GM18508 (cell line): Measurements from ENCODE around the gene MEAF6.

ENCODE experiments used
- ATAC-seq: cut with Tn5 transposase; IDR thresholded peaks from one replicate; pipeline ENCODE4 v1.9.1; 2021; ENCODE audit warnings: moderate number of reproducible peaks; ENCODE audit not compliant: insufficient read depth, unreplicated experiment

MEAF6 gene

DNA sequence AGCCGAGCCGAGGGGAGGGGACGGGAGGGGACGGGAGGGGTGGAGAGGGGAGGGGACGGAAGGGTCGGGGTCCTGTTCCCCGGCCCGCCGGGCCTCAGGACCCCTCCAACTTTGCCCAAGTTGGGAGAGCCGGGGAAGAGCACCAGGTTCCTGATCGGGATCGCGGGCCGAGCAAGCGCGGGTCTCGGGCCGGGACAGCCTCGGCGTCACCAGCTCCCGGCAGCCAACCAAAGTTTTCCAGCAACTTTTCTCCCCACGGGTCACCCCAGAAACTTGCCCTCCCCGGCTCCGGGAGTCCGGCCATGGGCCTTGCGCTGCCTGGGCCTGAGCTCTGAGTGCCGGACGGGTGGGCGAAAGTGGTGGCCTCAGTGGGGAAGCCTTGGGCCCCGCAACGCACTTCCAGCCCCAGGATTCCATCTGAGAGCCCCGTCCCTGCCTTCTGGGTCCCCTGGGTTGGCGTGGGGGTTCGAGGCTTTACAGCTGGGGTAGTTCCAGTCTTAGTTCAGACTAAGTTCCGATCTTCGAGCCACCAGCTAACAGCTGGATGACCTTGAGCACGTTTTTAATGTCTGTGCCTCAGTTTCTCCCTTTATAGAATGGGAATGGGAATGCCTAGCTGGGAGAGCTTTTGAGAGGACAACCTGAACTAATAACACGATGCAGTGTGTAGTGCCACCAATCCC lies 39.7 kb downstream of the MEAF6 start:
- ATAC-seq: no peak

DNA sequence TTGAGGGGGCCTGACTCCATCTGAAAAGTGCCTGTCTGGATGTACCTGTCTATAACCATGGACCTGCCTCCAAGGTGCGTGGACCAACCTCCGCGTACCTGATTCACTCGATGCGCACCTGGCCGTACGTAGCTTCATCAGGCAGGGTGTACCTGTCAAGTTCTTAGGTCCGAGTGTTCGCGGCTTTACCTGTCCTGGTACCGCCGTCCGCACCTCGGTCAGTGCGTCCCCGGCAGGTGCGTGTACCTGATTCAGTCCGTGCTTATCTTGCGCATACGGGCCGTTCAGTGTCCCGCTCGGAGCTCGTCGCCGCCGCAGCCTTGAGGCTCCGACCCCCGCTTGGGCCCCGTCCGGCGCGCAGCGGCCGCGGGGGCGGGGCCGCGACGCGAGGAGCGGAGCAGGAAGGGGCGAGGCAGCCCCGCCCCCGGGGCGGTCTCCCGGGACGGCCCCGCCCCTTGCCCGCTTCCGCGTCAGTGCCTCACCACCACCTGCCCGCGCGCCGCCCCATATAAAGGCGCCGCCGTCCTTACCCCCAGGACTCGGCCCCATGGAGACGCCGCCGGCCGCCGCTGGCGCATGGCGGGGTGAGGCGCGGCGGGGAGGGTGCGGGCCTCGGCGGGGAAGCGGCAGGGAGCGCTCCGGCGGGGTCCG lies 40.4 kb downstream of the MEAF6 start, which contains the start of gene ZC3H12A:
ZC3H12A (plus strand) TSS at position 535 of the 651 bp plus-strand sequence. CDS start 917 bp downstream, outside the sequence.
- ATAC-seq: no peak

DNA sequence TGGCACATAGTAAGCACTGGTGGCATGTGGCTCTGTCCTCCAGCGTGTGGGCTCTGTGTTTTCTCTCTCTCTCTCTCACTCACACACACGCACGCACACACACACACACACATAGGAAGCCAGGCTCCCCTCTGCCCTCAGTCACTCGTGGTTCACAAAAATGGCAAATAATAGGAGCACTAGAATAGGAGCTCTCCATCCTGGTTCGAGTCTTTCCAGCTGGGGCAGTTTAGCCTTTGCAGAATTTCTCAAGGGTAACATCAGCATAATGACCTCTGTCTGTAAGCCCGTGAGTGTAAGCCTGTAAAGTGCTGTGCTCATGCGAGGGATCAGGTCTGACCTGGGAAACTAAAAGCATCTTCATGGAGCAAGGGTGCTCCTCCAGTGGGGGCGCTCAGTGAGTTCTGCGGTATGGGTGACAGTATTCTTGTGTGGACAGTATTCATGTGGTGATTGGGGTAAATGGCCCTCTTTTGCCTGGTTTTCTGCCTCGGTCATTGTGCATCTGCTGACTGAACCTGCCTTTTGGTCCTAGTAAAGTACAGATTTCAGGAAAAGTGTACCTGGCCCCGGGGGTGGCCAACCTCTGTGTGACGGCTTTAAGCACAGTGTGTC lies 41.0 kb downstream of the MEAF6 start:
- no peak for ATAC-seq

DNA sequence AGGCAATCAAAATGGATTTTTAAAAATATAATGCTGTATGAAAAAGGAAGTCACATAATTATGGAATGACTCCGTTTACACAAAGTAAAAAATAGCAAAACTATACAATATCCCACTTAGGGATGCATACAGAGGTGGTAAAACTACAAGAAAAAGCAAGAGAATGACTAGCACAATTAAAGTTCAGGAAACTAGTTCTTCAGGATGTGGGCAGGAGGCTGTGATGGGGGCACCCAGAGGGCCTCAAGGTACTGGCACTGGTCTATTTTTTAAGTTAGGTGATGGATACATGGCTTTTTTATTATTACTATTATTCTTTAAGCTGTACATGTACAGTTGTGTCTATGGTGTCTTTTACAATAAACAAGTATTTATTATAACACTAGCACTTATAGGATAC lies 41.6 kb downstream of the MEAF6 start:
- no peak for ATAC-seq

DNA sequence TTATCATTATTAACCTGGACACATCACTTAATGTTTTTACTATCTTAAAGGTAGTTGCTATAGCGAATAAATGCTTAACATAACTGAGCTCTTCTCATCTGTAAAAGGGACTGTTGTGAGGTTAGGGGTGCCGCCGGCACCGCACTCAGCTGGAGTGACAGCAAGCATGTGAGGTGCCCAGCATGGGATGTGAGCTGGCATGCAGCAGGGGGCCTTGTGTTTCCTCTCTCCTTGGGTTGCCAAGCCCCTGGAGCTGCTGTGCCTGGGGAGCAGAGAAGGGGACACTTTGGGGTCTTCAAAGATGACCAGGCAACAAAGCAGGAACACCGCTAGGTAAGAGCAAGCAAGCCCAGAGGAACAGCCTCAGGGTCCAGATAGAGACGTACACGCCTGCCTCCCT lies 42.3 kb downstream of the MEAF6 start:
- no peak for ATAC-seq

DNA sequence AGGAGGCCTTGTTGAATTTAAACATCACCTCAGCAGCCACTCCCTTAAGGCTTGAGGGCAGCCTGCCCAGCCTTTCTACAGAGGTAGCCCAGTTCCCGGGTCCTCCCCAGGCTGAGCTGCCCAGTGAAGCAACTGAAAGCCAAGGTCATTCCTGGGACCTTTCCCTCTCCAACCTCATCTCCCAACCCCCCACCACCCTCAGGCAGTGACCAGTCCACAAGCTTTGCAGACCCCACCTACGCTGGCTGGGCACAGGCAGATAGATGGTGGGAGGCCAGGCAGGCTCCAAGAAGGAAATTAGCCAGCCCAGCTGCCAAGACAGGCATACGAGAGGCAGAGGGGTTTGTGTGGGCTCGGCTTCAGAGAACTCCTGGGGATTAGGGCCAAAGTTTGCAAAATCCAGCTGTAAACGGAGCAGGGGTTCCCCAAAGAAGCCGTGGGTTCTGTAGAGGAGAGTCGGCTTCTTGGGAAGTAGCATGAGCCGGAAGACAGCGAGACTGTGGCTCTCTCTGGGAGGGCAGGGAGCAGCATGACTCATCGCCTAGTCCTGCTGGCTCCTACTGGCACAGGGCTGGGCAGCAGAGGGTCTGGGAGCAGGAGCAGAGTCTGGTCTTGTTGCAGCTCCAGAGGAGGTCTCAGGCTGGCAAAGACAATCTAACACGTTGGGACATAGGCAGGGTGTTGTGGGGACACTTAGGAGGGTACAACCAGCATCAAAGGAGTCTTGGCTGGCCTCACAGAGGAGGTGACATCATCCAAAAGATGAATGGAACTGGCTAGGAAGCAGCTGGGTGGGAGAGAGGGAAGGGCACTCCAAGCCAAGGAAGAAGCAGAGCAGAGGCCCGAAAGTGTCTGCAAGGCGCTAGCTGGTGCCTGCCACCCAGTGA lies 43.0 kb downstream of the MEAF6 start:
- no peak for ATAC-seq

DNA sequence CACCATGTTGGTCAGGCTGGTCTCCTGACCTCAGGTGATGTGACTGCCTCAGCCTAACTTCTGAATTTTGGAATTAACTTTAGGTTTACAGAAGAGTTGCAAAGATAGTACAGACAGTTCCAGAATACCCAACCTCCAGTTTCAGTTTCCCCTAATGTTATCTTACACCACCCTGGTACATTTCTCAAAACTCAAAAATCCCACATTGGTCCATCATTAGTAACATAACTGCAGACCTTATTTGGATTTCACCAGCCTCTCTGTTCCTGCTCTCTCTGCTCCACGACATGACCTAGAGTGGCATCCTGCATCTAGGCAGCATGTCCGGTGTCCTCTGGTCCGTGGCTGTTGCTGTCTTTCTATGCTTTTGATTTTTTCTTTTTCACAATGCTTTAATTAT lies 45.2 kb downstream of the MEAF6 start:
- ATAC-seq: no peak

DNA sequence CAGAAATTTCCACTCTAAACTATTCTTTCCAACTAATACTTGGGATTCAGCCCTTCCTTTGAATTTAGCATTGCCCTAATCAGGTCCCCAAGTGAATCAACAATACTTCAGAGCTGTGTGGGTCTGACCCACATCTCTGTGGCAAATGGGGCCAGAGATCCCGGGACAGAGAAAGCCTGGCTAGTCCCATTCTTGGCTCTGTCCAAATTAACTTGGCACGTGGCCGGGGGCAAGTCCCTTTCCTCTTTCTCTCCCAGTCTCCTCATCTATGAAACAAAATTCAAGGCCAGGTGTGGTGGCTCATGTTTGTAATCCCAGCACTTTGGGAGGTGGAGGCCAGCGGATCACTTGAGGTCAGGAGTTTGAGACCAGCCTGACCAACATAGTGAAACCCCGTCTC lies 46.5 kb downstream of the MEAF6 start:
- no peak for ATAC-seq

DNA sequence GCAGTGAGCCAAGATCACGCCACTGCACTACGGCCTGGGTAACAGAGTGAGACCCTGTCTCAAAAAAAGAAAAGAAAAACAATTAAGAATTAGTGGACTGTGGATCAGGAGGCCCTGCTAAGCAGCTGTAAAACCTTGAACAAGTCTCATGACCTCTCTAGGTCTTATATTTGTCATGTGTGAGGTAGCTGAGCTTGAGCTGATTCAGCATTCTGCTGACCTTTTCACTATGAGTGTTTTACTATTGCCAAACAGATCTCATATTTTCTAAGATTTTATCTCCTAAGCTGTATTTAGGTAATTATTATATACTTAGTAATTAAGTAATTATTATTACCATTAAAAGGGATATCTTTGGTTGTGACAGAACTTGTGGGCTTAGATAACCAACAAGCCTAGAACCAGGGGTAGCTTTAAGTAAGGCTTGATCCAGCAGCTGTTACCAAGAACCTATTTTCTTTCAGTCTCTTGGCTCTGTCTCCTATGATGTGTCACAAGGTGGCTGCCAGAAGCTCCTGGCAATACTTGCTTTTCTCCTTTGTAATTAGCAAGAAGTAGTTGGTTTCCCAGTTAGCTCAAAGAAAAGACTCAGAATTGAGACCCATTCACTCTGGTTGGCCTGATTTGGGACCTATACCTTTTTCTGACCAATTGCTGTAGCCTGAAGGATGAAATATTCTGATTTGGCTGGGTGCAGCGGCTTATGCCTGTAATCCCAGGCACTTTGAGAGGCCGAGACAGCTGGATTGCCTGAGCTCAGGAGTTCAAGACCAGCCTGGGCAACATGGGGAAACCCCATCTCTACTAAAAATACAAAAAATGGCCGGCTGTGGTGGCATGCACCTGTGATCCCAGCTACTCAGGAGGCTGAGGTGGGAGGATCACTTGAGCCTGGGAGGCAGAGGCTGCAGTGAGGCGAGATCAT lies 48.7 kb downstream of the MEAF6 start:
- no peak for ATAC-seq

DNA sequence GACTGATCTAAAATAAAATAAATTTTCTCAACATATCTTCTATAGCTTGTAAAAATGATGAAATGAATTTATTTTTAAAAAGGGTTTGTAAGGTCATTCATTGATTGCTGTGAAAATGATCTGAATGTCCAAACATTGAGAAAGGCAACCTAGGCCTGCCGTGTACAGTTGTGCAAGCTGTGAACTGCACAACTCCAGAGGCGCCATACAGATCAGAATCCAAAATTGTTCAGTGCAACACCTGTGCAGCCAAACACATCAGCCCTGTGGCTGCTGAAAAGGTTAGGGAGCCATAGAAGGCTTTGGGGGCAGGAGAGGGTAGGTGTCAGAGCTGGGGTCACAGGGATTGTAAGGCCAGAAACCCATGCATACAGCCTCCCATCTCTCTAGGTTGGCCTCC lies 50.1 kb downstream of the MEAF6 start:
- no peak for ATAC-seq

DNA sequence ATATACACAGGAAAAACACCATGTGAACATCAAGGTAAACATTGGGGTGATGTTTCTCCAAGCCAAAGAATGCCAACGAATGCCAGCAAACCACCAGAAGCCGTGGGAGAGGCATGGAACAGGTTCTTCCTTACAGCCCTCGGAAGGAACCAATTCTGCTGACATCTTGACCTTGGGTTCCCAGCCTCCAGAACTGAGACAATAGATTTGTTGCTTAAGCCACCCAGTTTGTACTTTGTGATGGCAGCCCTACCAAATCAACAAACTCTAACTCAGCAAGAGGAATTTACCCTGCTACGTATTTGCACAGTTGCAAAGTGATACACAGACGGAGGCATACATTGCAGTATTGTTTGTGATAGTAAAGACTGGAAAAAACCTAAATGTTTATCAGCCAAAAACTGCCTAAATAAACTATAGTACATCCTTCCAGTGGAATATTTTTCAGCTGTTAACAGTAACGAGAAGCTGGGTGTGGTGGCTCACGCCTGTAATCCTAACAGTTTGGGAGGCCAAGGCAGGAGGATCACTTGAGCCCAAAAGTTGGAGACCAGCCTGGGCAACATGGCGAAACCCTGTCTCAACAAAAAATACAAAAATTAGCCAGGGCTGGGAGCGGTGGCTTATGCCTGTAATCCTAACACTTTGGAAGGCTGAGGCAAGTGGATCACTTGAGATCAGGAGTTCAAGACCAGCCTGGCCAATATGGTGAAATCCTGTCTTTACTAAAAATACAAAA lies 52.7 kb downstream of the MEAF6 start:
- ATAC-seq: no peak

DNA sequence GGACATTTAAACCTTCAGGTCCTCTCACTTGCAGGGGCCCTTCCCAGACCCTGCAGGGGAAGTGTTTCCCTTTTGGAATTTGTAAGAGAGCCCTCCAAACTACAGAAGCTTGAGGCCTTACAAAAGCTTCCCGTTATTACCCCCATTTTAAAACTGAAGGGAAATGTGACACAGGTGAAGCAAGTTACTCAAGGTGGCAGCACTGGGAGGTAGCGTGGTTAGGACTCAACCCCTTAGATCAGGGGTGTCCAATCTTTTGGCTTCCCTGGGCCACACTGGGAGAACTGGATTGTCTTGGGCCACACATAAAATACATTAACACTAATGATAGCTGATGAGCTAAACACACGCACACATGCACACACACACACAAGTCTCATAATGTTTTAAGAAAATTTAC lies 56.0 kb downstream of the MEAF6 start:
- no peak for ATAC-seq

DNA sequence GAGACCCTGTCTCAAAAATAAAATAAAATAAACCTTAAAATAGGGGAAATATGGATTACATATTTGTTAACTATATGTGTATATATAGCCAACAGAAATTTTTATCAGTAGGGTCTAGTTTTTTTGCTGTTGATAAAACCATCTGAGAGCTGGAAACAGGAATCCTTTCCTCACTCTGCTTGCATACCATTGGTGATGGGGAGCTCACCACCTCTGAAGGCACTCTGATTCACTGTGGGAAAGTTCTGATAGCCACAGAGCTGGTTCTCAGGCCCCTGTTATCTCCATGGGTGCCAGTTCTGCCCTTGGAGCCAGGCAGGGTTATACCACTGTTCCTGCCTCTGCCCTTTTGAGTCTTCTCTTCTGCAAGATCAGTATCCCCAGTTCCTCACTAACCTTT lies 58.0 kb downstream of the MEAF6 start:
- no peak for ATAC-seq

DNA sequence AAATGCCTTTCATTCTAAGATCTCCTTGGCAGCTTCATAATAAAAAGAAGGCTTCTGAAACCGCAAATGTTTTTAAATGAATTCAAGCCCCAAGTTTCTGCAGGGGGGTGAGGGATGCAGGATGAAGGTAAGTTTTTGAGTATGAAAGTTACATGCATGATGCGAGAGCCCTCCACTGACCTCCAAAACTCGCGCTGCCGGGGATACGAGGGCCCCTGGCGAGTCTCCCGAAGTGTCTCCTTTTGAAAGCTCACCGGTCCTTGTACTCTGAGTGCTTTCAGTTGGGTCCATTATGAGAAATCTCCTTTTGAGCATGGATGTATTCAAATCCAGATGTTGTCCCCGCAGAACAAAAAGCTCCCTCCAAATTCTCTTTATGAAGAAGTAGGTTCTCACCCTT lies 59.0 kb downstream of the MEAF6 start:
- no peak for ATAC-seq

DNA sequence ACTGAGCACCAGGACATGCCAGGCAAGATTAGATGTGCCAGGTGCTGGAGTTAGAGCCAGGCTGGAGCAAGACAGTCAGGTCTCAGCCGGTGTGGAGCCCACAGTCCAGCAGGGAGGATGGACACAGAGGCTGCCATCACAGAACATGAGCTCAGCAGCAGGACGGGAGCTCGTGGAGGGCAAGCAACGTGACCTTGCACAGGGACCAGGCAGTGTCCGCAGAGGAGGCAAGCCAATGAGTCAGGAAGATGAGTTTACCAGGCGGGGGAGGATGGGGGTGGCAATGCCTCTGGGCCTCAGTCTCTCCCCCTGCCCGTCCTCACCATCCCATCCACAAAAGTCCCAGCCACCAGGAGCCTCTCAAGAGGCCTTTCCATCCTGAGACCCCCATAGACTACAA lies 60.9 kb downstream of the MEAF6 start:
- no peak for ATAC-seq

DNA sequence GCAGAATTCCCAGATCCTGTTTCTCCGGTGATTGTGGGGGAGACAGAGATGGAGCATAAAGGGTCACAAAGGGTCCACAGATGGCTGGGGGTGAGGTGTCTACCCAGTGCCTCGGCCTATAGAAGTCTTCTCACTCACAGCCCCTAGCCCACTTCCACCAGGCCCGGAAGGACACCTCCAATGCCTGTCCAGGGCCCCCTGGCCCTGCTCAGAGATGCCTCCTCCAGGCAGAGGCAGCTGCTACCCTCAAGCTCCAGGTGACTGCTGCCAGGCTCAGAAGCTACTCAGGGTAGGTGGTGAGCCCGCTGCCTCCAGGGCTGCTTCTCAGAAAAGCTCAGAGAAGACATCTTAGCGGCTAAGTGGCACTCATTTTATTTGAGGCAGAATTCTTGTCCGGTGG lies 62.1 kb downstream of the MEAF6 start:
- no peak for ATAC-seq

DNA sequence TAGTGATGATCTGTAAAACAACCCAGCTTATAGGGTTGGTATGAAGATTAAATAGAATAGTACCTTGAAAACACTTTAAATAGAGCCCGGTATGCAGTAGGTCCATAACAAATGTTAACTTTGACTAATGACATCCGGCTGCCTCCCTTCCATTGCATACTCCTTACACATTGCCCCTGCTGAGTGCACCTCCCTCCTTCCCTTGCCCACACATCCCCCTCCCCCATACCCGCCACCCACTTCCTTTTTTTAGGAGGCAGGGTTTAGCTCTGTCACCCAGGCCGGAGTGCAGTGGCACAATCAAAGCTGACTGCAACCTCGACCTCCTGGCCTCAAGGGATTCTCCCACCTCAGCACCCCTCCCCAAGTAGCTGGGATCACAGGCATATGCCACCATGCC lies 64.6 kb downstream of the MEAF6 start:
- no peak for ATAC-seq

DNA sequence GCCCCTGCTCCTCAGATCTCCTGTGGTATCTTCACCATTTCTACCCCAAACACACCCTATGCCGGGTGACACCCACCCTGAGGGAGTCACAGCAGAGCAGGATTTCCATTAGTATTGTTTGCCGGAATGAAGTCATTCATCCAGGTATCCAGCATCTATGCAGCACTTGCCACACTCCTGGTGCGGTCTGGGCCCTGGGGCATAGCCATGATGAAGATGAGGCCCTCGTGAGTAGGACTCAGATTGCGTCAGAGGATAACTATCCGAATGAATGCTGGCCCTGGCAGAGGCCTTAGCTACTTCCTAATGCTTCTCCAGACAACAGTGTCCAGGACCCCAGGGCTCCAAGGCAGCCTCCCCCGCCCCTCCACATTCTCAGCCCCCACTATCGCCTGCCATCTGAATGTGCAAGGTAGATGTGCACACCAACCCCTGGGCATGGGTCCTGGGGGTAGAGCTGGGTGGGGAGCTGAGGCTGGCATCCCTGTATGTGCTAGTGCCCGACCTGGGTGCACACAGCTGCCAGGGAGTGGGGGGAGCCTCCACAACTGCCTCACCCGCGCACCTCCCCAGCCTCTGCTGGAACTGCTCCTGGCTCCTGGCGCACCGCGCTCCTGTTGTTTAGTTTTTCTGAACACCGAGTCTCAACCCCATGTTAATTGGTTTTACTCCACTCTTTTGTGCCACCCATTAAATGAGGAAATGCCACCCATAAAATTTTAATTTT lies 65.7 kb downstream of the MEAF6 start:
- ATAC-seq: no peak
